G401.6 (cell line): Measurements from ENCODE around the gene RGS7.
"Not testable (repeated sequence)": the region's sequence is repeated elsewhere in the genome, so short reads cannot be mapped to it uniquely, and the experiment has no call there.

Source experiments
- FAIRE-seq: peaks from 2 replicates; lab custom pipeline; 2012; peaks lifted over from hg19 to GRCh38; lab: Jason Lieb, UNC

The RGS7 gene

GRCh38 chr1:241208910-241209379 is 148.1 kb downstream of the RGS7 start:
- FAIRE-seq: no peak

GRCh38 chr1:241203817-241204216 is 153.2 kb downstream of the RGS7 start:
- no peak for FAIRE-seq

DNA sequence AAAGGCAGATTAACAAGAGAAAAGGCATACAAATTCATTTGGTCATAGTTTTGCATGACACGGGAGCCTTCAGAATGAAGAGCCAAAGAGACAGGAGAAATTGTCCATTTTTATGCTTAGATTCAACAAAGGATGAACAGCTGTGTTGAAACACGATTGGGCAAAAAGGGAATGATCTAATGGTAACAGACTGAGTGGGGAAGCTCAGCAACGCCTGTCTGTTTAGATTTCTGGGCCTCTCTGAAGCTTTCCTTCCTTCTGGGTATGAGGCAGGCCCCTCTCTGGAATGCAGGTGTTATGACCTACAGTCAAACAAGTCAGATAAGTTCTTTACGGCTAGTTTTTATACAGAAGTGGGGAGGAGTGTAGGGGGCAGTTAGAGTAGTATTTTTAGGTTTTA is 154.6 kb downstream of the RGS7 start:
- FAIRE-seq: no peak

- no peak for FAIRE-seq
Observed at GRCh38 chr1:241186716-241187115, 170.3 kb downstream of the RGS7 start.

DNA sequence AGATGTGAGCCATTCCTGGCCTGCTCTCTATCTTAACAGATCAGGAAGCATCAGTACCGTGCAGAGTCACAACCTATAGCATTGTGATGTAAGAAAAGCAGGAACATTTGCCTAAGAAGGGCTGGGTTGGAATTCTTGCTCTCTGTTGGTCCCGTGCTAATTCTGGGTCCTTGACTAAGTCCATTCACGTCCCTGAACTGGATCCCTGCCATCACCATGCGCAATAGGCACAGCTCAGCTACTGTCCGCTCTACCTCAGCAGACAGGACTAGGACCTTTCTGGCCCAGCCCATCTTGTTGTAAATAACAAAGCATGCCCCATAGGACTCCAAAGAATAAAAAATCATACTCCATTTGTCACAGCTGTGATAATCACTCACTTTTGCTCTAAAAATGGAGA is 175.0 kb downstream of the RGS7 start:
- FAIRE-seq: no peak

DNA sequence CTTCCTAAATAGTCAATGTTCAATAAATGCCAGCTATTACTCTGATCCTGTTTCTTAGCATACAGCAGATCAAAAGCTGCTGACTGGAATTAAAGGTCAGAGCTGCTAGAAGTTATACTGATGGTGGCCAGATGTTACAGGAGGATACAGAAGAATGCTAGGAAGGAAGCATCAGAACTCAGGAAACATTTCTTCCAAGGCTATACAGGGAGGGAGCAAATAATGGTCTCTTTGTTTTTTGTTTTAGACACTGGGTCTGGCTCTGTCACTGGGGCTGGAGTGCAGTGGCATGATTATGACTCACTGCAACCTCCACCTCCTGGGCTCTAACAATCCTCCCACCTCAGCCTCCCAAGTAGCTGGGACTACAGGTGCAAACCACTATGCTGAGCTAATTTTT is 175.5 kb downstream of the RGS7 start:
- FAIRE-seq: no peak

- FAIRE-seq: no peak
Observed at GRCh38 chr1:241180569-241180968, 176.4 kb downstream of the RGS7 start.

GRCh38 chr1:241177660-241178059 is 179.3 kb downstream of the RGS7 start:
- FAIRE-seq: no peak

DNA sequence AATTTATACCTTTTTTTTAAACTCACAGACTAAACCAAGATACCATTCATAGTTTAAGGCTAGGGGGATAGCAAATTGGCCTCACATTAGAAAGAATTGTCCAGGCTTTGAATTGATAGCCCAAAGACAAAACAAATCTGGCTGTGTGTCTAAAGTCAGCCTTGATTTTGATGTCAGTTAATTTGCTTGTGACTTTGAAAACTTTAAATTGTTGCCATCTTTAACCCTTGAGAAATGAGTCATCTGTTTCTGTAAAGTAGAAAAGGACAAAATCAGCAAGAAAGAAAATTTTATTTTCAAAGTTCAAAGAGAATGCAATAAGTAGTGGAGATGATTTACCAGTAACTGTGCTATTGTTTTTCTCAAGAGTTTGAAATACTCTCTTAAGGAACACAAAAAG is 184.5 kb downstream of the RGS7 start:
- FAIRE-seq: no peak

DNA sequence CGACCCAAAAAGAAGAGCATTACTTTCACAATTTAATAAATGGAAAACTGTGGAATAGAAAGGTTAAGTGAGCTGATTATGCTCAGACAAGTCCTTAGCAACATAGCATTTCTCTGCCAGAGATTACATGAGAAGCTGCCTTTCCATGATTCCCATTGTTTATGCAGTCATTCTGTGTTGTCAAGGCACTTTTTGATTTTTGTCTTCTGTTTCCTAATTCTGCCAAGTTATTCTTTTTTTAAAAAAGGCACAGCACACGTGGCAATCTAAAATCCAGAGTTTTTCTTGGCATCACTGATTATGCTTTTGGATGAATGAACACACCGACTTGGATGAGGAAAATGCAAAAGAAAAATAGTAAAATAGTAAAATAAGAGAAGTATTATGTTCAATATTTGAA is 185.0 kb downstream of the RGS7 start:
- no peak for FAIRE-seq

DNA sequence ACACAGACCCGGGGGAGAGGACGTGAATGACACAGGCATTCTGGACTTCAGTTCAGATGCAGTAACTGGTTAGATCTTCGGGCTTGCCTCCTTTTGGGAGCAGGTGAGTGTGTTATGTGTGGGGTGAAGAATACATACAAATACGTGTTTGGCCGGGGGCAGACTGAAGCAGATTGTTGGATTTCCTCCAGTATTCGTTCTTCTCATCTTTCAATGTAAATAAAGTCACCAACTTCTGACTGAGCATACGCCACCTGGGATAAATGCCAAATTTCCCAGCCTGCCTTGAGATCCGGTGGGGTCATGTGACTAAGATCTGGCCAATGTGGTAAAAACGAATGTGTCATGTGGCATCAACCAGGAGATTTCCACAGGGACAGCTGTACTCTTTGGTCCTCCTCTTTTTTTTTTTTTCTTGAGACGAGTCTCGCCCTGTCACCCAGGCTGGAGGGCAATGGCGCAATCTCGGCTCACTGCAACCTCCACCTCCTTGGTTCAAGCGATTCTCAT is 189.8 kb downstream of the RGS7 start:
- no peak for FAIRE-seq

DNA sequence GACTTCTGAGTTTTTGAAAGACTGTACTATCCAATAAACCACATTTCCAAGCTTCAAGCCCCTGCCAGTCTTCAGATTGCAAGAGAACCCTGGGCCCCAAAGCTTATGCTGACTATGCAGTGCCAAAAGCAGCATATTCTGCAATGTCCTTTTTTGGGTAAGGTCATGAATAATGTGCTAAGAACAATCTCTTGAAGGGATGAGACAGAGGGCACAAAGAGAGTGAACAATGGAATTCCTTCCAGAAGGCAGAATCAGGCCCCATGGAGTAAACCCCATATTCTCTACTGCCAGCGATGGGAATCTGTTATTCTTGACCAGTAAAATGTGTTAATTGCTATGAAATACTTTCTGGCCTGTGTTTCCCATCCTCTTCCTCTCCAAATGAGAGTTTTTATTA is 190.4 kb downstream of the RGS7 start:
- FAIRE-seq: no peak

DNA sequence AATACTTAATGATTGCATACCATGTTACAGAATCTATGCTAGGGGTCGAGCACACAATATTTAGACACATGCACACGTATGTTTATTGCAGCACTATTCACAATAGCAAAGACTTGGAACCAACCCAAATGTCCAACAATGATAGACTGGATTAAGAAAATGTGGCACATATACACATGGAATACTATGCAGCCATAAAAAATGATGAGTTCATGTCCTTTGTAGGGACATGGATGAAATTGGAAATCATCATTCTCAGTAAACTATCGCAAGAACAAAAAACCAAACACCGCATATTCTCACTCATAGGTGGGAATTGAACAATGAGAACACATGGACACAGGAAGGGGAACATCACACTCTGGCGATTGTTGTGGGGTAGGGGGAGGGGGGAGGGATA is 191.7 kb downstream of the RGS7 start:
- FAIRE-seq: not testable (repeated sequence)

DNA sequence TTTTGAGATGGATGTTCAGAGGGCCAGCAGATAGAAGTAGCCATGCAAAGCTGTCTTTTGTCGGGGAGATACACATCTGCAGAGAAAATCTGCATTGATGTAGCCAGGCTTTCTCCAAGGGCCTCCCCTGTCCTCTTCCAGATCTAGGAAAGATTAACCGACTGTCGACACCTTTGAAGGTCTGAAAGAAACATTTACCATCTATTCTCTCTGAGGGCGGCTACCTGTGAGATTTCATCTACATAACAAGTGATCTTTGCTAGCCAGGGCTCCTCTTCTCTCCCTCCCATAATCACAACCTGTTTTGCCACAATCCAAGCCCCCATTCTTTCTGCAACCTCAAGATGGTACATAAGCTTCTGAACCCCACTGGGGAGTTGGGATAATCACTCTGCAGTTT is 193.6 kb downstream of the RGS7 start:
- FAIRE-seq: no peak

DNA sequence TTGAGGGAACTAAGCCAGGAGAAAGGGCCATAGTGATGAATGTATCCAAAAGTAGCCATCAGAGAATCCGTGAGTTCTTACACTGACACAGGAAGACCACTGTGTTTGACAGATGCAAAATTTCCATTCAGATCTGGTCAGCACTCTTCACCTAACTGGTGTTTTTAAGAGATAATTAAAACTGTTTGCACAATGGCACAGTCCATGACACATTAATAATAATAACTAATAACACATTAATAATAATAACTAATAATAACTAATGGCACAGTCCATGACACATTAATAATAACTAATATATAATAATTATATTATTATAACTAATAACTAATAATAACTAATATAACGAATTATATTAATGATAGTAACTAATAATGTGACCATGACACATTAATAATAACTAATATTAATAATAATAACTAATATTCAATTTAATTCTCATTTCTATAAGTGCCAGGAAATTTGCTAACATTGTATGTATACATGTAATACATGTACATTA is 195.8 kb downstream of the RGS7 start:
- FAIRE-seq: peak; percentile 74

DNA sequence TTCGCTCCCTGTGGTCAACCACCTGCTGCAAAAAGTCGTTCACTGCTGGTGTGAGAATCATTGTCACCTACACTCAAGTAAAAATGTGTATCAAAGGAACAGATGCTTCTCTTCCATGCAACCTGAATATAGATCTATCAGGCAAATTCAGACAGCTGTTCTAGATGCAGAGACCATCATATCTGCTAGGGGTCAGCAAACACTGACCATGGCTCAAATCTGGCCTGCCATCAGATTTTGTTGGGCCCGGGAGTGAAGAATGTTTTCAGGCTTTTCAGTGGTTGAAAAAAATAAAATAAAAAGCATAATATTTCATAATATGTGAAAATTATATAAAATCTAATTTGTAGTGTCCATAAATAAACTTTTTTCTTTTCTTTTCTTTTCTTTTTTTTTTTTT is 199.6 kb downstream of the RGS7 start:
- FAIRE-seq: no peak

DNA sequence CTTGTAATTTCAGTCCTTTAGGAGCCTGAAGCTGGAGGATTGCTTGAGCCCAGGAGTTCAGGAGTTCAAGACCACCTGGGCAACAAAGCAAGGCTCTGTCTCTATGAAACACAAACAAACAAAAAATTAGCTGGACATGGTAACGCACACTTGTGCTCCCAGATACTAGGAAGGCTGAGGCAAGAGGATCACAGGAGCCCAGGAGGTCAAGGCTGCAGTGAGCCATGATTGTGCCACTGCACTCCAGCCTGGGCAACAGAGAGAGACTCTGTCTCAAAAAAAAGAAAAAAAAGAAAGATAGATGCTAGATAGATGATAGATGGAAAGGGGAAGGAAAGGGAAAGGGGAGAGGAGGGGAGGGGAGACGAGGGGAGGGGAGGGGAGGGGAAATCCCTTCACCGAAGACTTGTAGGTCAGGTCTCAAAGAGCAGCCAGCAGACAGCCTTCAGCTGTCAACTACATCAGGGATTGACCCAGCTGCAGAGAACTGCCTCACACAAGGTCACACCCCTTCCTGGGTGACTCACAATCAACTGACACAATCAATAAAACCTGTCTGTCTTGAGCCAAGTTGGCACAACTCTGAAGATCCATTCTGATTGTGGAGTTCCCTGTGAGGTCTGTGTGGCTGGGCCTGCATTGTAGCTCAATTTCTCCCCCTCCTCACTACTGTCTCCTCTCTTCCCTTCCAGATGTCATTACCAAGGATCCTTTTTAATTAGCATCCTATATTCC is 200.6 kb downstream of the RGS7 start:
- no peak for FAIRE-seq

- FAIRE-seq: no peak
Observed at GRCh38 chr1:241145881-241146280, 211.1 kb downstream of the RGS7 start.

- no peak for FAIRE-seq
Observed at GRCh38 chr1:241143765-241144442, 213.1 kb downstream of the RGS7 start.

GRCh38 chr1:241142493-241142892 is 214.5 kb downstream of the RGS7 start:
- FAIRE-seq: no peak

- not testable (repeated sequence) for FAIRE-seq
Observed at GRCh38 chr1:241141646-241142045, 215.4 kb downstream of the RGS7 start.

DNA sequence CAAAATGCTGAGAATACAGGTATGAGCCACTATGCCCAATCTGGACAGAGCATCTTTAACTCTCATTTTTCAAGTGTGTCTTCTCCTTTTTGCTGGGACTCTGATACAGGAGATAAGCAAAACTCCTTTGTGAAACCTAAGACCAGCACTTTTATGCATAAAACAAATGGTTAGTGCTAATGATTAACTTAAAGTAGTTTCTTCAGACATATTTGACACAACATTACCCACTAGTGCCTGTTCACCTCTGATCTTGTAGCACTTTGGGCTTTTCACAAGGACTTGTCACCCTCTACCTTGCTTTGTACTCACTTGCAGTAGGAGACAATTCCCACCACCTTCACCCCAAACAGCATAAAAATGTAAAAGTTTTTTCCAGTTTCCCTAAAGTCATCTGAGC is 216.3 kb downstream of the RGS7 start:
- FAIRE-seq: no peak

DNA sequence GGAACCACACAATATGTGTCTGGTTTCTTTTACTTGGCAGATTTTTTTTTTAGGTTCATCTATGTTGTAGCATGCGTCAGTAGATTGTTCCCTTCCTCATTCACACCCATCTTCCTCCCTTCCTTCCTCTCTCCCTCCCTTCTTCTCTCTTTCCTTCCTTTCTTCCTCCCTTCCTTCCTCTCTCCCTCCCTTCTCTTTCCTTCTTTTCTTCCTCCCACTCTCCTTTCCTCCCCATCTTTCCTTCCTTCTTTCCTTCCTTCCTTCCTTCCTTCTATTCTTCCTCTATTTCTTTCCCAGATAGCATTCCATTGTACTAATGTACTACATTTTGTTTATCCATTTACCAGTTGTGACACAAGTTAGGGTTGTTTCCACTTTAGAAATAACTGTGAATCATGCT is 218.0 kb downstream of the RGS7 start:
- no peak for FAIRE-seq

- FAIRE-seq: no peak
Observed at GRCh38 chr1:241138248-241138647, 218.8 kb downstream of the RGS7 start.
